Measurements from ENCODE around the gene NTSR1. TPM values are rescaled to one million over a fixed set of nuclear protein-coding genes. Genes with fewer than 3 reads are reported as not detected.

Gene NTSR1
- total and polyA plus RNA-seq, 2 of the 13 experiments (the other 11 are each of a cell fraction or from before 2014, with no cell fraction given): 0.09 to 0.12 TPM

DNA sequence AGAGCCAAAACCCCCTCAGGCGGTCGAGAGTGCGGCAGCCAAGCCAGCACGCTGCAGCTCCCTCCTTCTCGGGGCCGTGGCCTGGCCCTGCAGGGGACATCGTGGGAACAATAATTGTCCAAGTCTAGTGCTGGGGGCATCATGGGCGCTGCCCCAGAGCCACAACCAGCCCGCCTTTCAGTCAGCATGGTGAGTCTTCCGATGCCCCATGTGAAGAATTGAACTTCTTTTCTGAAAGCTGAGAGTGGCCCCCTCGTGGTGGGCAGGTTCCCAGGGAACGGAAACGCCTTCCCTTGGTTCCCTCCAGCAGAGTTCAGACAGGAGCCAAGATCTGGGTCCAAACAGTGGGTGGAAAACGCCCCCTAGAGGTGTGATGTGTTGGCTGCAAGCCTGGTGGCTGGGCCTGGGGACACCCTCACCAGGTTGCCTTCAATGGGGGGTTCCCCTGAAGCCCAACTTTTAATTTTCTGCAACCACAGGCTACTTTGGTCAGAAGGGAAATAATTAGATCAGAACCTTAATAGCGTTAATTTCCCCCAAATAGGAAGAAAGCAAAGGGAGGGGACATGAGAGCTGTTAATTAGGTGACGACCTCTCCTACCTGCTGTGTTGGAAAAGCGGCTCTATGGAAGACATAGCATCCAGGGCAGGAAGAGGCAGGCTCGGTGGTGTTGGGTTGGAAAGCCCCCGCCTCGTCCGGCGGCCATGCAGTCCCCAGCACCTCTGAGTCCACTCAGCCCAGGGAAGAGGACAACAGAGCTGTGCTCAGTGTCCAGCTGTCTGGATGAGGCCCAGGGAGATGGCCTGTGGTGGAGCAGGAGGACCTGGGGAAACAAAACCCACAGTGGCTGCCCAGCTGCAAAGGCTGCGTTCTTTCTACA lies 82.9 kb downstream of the NTSR1 start (continued):
- TF ChIP-seq ARNT2 (CRISPR knock-in tag; IDR thresholded peaks at IDR 0.05; ENCODE audit: low read depth) (peak; percentile 52), ZNF598 (CRISPR knock-in tag; IDR thresholded peaks at IDR 0.05; ENCODE audit: borderline replicate concordance) (peak; percentile 99; the same call in 1 of the 2 replicates), MEF2D (CRISPR knock-in tag; IDR thresholded peaks at IDR 0.05) (peak; percentile 77; the same call in 1 of the 2 replicates), ELF4 (CRISPR knock-in tag; IDR thresholded peaks at IDR 0.05; ENCODE audit: borderline replicate concordance) (no peak), RFXAP (CRISPR knock-in tag; IDR thresholded peaks at IDR 0.05; ENCODE audit: borderline replicate concordance) (peak; percentile 44; the same call in 1 of the 2 replicates), KAT7 (CRISPR knock-in tag; IDR thresholded peaks at IDR 0.05; ENCODE audit: borderline replicate concordance) (no peak), THYN1 (CRISPR knock-in tag; IDR thresholded peaks at IDR 0.05; ENCODE audit: borderline replicate concordance, low read depth) (no peak), ZBTB20 (CRISPR knock-in tag; IDR thresholded peaks at IDR 0.05; ENCODE audit: borderline replicate concordance, low read depth) (peak; percentile 65; the same call in 1 of the 2 replicates), REXO4 (CRISPR knock-in tag; IDR thresholded peaks at IDR 0.05; ENCODE audit: borderline replicate concordance) (no peak), ZNF703 (CRISPR knock-in tag; IDR thresholded peaks at IDR 0.05; ENCODE audit: borderline replicate concordance) (no peak), IKZF1 (IDR thresholded peaks at IDR 0.05) (no peak)
- TF ChIP-seq, protein P1, sequence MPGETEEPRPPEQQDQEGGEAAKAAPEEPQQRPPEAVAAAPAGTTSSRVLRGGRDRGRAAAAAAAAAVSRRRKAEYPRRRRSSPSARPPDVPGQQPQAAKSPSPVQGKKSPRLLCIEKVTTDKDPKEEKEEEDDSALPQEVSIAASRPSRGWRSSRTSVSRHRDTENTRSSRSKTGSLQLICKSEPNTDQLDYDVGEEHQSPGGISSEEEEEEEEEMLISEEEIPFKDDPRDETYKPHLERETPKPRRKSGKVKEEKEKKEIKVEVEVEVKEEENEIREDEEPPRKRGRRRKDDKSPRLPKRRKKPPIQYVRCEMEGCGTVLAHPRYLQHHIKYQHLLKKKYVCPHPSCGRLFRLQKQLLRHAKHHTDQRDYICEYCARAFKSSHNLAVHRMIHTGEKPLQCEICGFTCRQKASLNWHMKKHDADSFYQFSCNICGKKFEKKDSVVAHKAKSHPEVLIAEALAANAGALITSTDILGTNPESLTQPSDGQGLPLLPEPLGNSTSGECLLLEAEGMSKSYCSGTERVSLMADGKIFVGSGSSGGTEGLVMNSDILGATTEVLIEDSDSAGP (CRISPR knock-in tag; IDR thresholded peaks at IDR 0.05; ENCODE audit: borderline replicate concordance): peak; percentile 48; the same call in 1 of the 2 replicates
- TF ChIP-seq, protein P2, sequence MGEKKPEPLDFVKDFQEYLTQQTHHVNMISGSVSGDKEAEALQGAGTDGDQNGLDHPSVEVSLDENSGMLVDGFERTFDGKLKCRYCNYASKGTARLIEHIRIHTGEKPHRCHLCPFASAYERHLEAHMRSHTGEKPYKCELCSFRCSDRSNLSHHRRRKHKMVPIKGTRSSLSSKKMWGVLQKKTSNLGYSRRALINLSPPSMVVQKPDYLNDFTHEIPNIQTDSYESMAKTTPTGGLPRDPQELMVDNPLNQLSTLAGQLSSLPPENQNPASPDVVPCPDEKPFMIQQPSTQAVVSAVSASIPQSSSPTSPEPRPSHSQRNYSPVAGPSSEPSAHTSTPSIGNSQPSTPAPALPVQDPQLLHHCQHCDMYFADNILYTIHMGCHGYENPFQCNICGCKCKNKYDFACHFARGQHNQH (CRISPR knock-in tag; IDR thresholded peaks at IDR 0.05): peak; percentile 49; the same call in 1 of the 2 replicates
- TF ChIP-seq, protein P3, sequence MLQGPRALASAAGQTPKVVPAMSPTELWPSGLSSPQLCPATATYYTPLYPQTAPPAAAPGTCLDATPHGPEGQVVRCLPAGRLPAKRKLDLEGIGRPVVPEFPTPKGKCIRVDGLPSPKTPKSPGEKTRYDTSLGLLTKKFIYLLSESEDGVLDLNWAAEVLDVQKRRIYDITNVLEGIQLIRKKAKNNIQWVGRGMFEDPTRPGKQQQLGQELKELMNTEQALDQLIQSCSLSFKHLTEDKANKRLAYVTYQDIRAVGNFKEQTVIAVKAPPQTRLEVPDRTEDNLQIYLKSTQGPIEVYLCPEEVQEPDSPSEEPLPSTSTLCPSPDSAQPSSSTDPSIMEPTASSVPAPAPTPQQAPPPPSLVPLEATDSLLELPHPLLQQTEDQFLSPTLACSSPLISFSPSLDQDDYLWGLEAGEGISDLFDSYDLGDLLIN (CRISPR knock-in tag; IDR thresholded peaks at IDR 0.05; ENCODE audit: borderline replicate concordance): no peak
- TF ChIP-seq, protein P4, sequence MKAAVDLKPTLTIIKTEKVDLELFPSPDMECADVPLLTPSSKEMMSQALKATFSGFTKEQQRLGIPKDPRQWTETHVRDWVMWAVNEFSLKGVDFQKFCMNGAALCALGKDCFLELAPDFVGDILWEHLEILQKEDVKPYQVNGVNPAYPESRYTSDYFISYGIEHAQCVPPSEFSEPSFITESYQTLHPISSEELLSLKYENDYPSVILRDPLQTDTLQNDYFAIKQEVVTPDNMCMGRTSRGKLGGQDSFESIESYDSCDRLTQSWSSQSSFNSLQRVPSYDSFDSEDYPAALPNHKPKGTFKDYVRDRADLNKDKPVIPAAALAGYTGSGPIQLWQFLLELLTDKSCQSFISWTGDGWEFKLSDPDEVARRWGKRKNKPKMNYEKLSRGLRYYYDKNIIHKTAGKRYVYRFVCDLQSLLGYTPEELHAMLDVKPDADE (CRISPR knock-in tag; IDR thresholded peaks at IDR 0.05): no peak
- TF ChIP-seq, protein P5, sequence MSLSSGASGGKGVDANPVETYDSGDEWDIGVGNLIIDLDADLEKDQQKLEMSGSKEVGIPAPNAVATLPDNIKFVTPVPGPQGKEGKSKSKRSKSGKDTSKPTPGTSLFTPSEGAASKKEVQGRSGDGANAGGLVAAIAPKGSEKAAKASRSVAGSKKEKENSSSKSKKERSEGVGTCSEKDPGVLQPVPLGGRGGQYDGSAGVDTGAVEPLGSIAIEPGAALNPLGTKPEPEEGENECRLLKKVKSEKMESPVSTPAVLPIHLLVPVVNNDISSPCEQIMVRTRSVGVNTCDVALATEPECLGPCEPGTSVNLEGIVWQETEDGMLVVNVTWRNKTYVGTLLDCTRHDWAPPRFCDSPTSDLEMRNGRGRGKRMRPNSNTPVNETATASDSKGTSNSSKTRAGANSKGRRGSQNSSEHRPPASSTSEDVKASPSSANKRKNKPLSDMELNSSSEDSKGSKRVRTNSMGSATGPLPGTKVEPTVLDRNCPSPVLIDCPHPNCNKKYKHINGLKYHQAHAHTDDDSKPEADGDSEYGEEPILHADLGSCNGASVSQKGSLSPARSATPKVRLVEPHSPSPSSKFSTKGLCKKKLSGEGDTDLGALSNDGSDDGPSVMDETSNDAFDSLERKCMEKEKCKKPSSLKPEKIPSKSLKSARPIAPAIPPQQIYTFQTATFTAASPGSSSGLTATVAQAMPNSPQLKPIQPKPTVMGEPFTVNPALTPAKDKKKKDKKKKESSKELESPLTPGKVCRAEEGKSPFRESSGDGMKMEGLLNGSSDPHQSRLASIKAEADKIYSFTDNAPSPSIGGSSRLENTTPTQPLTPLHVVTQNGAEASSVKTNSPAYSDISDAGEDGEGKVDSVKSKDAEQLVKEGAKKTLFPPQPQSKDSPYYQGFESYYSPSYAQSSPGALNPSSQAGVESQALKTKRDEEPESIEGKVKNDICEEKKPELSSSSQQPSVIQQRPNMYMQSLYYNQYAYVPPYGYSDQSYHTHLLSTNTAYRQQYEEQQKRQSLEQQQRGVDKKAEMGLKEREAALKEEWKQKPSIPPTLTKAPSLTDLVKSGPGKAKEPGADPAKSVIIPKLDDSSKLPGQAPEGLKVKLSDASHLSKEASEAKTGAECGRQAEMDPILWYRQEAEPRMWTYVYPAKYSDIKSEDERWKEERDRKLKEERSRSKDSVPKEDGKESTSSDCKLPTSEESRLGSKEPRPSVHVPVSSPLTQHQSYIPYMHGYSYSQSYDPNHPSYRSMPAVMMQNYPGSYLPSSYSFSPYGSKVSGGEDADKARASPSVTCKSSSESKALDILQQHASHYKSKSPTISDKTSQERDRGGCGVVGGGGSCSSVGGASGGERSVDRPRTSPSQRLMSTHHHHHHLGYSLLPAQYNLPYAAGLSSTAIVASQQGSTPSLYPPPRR (CRISPR knock-in tag; IDR thresholded peaks at IDR 0.05; ENCODE audit: borderline replicate concordance): no peak
